HepG2 (cell line): ENCODE measurements around the gene MAN2A2. TPM values are rescaled to one million over a fixed set of nuclear protein-coding genes. Genes with fewer than 3 reads are reported as not detected.

Experiments
- CBX1 ChIP-seq: IDR thresholded peaks from one replicate; pipeline ENCODE4 v1.6.1; 2016; ENCODE audit warnings: antibody characterized with exemption, low read depth
- JARID2 ChIP-seq: sonication (generic); formaldehyde crosslinking; IDR thresholded peaks from 2 replicates; pipeline ENCODE4 v1.8.1; 2023; ENCODE audit warnings: missing genetic modification reagents, inconsistent platforms; ENCODE audit not compliant: insufficient replicate concordance
- KDM5A ChIP-seq: fragments of 200-600 bp; sonication (generic); IDR thresholded peaks from 2 replicates; pipeline ENCODE4 v1.7.0; 2018; ENCODE audit warnings: antibody characterized with exemption, mild to moderate bottlenecking, low read length, borderline replicate concordance
- MBNL3 ChIP-seq: fragments of 250-450 bp; sonication (Bioruptor Pico); conservative IDR thresholded peaks from 2 replicates; pipeline ENCODE4 v1.8.0; 2022; ENCODE audit warnings: mild to moderate bottlenecking, inconsistent platforms
- PHF21A ChIP-seq: sonication (generic); formaldehyde crosslinking; IDR thresholded peaks from 2 replicates; pipeline ENCODE4 v1.5.0; 2020; ENCODE audit warnings: mild to moderate bottlenecking, missing genetic modification reagents
- RARG ChIP-seq: sonication (generic); formaldehyde crosslinking; IDR thresholded peaks from 2 replicates; pipeline ENCODE4 v1.4.0; 2020; ENCODE audit warnings: low read depth, mild to moderate bottlenecking, missing genetic modification reagents
- RBM39 ChIP-seq: fragments of 200-400 bp; formaldehyde crosslinking; IDR thresholded peaks from one replicate; pipeline ENCODE4 v1.6.1; 2018; ENCODE audit warnings: antibody characterized with exemption, mild to moderate bottlenecking, low read depth, low read length; ENCODE audit not compliant: poor library complexity, severe bottlenecking
- ZNF446 ChIP-seq: sonication (generic); formaldehyde crosslinking; IDR thresholded peaks from 2 replicates; pipeline ENCODE4 v1.5.0; 2020; ENCODE audit warnings: mild to moderate bottlenecking, missing genetic modification reagents
- ZZZ3 ChIP-seq: sonication (generic); formaldehyde crosslinking; IDR thresholded peaks from 2 replicates; pipeline ENCODE4 v1.4.0; 2020; ENCODE audit warnings: missing genetic modification reagents, mild to moderate bottlenecking, borderline replicate concordance
- polyA plus RNA-seq, 8 experiments: library from polyadenylated mRNA; depleted of rRNA in 3 of 8; stranded (reverse) in 7 of 8; unstranded in 1 of 8; fragments of >200 nt; fragmentation: Illumina TruSeq in 4 of 8; extraction: Trizol in 4 of 8; gene quantifications; 2 replicates each; pipeline versions ENCODE4 v1.2.1 to v1.2.3, GENCODE V29; 2011 to 2016; ENCODE audit warnings: low read depth in 4 of 8, missing spikeins in 1 of 8, mixed read lengths in 1 of 8; ENCODE audit not compliant: insufficient read depth in 1 of 8
- total RNA-seq, 5 experiments: library from RNA; depleted of rRNA; stranded (reverse); fragments of >200 nt; fragmentation: Illumina TruSeq; extraction: Trizol; gene quantifications; 2 replicates each; pipeline ENCODE4 v1.2.3, GENCODE V29; 2016; ENCODE audit warnings: low read depth in 1 of 5
- TF ChIP-seq, protein P1 (sequence below): sonication (generic); formaldehyde crosslinking; IDR thresholded peaks from 2 replicates; pipeline ENCODE4 v1.4.0; 2020; ENCODE audit warnings: missing genetic modification reagents
- TF ChIP-seq, protein P2 (sequence below): sonication (generic); formaldehyde crosslinking; IDR thresholded peaks from 2 replicates; pipeline ENCODE4 v1.5.1; 2020; ENCODE audit warnings: missing genetic modification reagents, mild to moderate bottlenecking, borderline replicate concordance

Gene MAN2A2
- total and polyA plus RNA-seq, 2 of the 13 experiments (the other 11 are each of a cell fraction or from before 2014, with no cell fraction given): 17.5 to 51.5 TPM

DNA sequence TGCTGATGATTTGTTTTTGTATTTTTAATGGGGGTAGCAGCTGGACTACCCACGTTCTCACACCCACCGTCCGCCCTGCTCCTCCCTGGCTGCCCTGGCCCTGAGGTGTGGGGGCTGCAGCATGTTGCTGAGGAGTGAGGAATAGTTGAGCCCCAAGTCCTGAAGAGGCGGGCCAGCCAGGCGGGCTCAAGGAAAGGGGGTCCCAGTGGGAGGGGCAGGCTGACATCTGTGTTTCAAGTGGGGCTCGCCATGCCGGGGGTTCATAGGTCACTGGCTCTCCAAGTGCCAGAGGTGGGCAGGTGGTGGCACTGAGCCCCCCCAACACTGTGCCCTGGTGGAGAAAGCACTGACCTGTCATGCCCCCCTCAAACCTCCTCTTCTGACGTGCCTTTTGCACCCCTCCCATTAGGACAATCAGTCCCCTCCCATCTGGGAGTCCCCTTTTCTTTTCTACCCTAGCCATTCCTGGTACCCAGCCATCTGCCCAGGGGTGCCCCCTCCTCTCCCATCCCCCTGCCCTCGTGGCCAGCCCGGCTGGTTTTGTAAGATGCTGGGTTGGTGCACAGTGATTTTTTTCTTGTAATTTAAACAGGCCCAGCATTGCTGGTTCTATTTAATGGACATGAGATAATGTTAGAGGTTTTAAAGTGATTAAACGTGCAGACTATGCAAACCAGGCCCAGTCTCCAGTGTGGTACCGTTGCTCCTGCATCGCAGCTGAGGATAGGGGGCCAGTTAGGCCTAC, 20.1 kb upstream of the MAN2A2 start (continued):
- TF ChIP-seq JARID2 (CRISPR knock-in tag): no peak
- peak; percentile 39; the same call in 1 of the 2 replicates for TF ChIP-seq PHF21A (CRISPR knock-in tag)
- TF ChIP-seq, protein P1, sequence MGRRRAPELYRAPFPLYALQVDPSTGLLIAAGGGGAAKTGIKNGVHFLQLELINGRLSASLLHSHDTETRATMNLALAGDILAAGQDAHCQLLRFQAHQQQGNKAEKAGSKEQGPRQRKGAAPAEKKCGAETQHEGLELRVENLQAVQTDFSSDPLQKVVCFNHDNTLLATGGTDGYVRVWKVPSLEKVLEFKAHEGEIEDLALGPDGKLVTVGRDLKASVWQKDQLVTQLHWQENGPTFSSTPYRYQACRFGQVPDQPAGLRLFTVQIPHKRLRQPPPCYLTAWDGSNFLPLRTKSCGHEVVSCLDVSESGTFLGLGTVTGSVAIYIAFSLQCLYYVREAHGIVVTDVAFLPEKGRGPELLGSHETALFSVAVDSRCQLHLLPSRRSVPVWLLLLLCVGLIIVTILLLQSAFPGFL (CRISPR knock-in tag): no peak
- TF ChIP-seq, protein P2, sequence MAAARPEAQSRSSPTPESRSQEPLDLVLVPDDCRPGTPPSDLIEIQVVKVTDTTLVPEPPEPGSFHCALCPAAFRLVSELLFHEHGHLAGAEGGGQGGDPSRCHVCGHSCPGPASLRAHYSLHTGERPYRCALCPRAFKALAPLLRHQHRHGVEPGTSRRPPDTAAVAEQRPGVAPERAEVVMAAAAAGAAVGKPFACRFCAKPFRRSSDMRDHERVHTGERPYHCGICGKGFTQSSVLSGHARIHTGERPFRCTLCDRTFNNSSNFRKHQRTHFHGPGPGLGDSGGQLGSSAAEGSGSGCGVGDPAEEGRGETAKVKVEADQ (CRISPR knock-in tag): no peak
- TF ChIP-seq KDM5A: no peak
- peak; percentile 44 for TF ChIP-seq RBM39
- TF ChIP-seq CBX1: no peak
- TF ChIP-seq MBNL3 (CRISPR knock-in tag): no peak
- TF ChIP-seq ZNF446 (CRISPR knock-in tag): no peak
- TF ChIP-seq ZZZ3 (CRISPR knock-in tag): no peak
- no peak for TF ChIP-seq RARG (CRISPR knock-in tag)
- TF ChIP-seq, all 625 proteins: peak for 4
